HG03045 (cell line): ENCODE measurements around the gene TRIM10.
"Not testable (repeated sequence)": the region's sequence is repeated elsewhere in the genome, so short reads cannot be mapped to it uniquely, and the experiment has no call there.

ENCODE experiments used
- ATAC-seq: cut with Tn5 transposase; IDR thresholded peaks from one replicate; pipeline ENCODE4 v1.9.1; 2021; ENCODE audit warnings: mild to moderate bottlenecking, moderate library complexity; ENCODE audit not compliant: unreplicated experiment

The TRIM10 gene

GRCh38 chr6:30154709-30155519 lies 6.1 kb downstream of the TRIM10 start:
- ATAC-seq: no peak

GRCh38 chr6:30154061-30154460 lies 7.0 kb downstream of the TRIM10 start:
- no peak for ATAC-seq

GRCh38 chr6:30152910-30153610 lies 8.0 kb downstream of the TRIM10 start:
- ATAC-seq: no peak

GRCh38 chr6:30152016-30152673 lies 8.9 kb downstream of the TRIM10 start:
- ATAC-seq: no peak

GRCh38 chr6:30151580-30151979 lies 9.4 kb downstream of the TRIM10 start:
- ATAC-seq: no peak

- no peak for ATAC-seq
Observed at GRCh38 chr6:30150671-30151395, 10.2 kb downstream of the TRIM10 start.

- ATAC-seq: no peak
Observed at GRCh38 chr6:30149858-30150550, 11.0 kb downstream of the TRIM10 start.

- ATAC-seq: no peak
Observed at GRCh38 chr6:30149234-30149633, 11.8 kb downstream of the TRIM10 start.

GRCh38 chr6:30147096-30147495 lies 13.9 kb downstream of the TRIM10 start:
- ATAC-seq: no peak

- ATAC-seq: no peak
Observed at GRCh38 chr6:30145818-30146217, 15.2 kb downstream of the TRIM10 start.

- no peak for ATAC-seq
Observed at GRCh38 chr6:30144811-30145210, 16.2 kb downstream of the TRIM10 start.

GRCh38 chr6:30143780-30144179 lies 17.2 kb downstream of the TRIM10 start:
- no peak for ATAC-seq

- ATAC-seq: no peak
Observed at GRCh38 chr6:30142665-30143064, 18.3 kb downstream of the TRIM10 start.

- ATAC-seq: not testable (repeated sequence)
Observed at GRCh38 chr6:30140240-30140639, 20.8 kb downstream of the TRIM10 start.

GRCh38 chr6:30136570-30137286 lies 24.3 kb downstream of the TRIM10 start:
- ATAC-seq: no peak

GRCh38 chr6:30135757-30136156 lies 25.3 kb downstream of the TRIM10 start, which contains the start of gene TRIM40:
Gene TRIM40 (plus strand): TSS chr6:30136140. CDS start chr6:30137037, 897 bp downstream.
- no peak for ATAC-seq

GRCh38 chr6:30135147-30135546 lies 25.9 kb downstream of the TRIM10 start:
- ATAC-seq: no peak

GRCh38 chr6:30131947-30132497 lies 29.0 kb downstream of the TRIM10 start:
- ATAC-seq: no peak
